ENCODE data around the gene SH3GL1.
A peak's percentile ranks its signal among the peaks of the same experiment; 100 is the strongest.

The SH3GL1 gene

DNA sequence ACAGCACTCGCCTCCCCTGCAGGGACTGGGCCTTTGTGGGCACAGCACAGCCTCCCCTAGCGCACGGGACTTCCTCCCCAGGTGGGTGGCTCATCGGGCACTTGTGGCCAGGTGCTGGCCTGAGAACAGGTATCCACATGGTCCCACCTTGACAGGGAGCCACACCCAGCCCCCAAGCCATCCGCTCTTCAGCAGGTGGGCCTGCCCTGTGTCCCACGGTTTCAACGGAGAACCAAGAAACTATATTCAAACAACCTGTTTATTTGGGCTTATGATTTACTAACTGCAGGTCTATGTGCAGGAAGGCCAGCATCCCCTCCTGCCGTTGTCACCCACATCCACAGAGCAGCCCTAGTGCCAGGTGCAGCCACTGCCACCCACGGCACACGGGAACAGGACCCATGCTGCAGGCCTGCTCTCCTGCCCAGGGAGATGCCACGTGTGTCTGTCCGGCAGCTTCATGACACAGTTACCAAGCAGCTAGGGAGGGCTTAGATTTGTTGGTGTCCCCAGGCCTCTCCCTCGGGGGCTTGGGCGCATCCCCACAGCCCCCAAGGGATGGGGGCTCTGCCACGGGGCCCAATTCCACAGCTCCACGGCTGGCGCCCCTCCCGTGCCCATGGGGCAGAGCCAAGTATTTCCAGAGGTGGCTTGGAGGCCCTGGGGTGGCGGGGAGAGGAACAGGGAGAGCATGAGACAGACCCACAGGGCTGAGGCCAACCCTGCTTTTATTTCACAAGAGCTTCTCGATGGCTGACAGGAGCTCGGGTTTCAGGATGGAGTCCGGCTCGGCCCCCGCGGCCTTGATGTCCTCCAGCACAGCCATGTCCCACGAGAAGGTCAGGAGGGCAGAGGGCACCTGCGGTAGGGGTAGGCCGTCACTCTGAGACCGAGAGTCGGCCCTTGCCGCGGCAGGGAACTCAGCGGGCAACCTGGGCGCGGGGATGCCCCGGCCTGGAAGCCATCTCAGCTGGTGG is 44.7 kb upstream of the SH3GL1 start:
- Histone ChIP-seq H3K27ac (peak overlapping the region; percentile 46), H3K4me3 (no peak overlapping the region), H3K9me3 (no peaks in the 10 kb centered on the region), H3K36me3 (peaks cover 100% of the 10 kb centered on the region), H3K27me3 (no peaks in the 10 kb centered on the region), H4K20me1 (peaks cover 79% of the 10 kb centered on the region), H3K4me1 (peaks cover 8% of the 10 kb centered on the region), H3K4me2 (no peak overlapping the region), H3K9ac (0 out of 2 replicates have a peak overlapping the region, but pooled peaks have one; percentile 29)
- no peak for TF ChIP-seq Cebpa-rat (IDR thresholded peaks at IDR 0.05)

GRCh38 chr19:4443966-4444764 is 43.8 kb upstream of the SH3GL1 start:
- Histone ChIP-seq H3K4me2 (no peak overlapping the region), H3K27me3 (no peaks in the 10 kb centered on the region), H3K9me3 (no peaks in the 10 kb centered on the region), H3K36me3 (peaks cover 100% of the 10 kb centered on the region), H3K27ac (no peak overlapping the region), H4K20me1 (peaks cover 87% of the 10 kb centered on the region), H3K4me3 (no peak overlapping the region), H3K9ac (0 out of 2 replicates have a peak overlapping the region, but pooled peaks have one; percentile 29), H3K4me1 (peaks cover 8% of the 10 kb centered on the region)
- no peak for TF ChIP-seq Cebpa-rat (IDR thresholded peaks at IDR 0.05)

DNA sequence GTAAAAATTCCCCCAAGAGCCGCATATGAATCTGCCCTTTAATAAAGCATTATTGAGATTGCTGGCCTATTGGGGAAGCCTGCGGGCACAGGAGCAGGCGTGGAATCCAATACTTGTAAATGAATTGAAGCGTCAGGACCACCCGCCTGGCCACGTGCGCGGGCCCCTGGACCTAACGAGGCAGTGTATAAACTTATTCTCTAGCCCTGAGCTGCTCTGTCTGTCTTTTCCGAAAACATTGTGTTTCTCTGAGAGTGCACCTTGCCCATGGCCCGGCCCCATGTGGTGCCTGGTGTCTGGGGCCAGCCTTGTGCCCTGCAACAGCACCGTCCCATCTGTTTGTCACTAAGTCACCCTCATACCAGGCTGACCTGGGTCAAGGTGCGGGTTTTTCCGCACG is 42.8 kb upstream of the SH3GL1 start:
- Histone ChIP-seq H3K4me3 (no peak overlapping the region), H3K36me3 (peaks cover 100% of the 10 kb centered on the region), H3K27me3 (no peaks in the 10 kb centered on the region), H4K20me1 (peaks cover 96% of the 10 kb centered on the region), H3K4me2 (no peak overlapping the region), H3K9me3 (no peaks in the 10 kb centered on the region), H3K9ac (no peak overlapping the region), H3K4me1 (peaks cover 8% of the 10 kb centered on the region), H3K27ac (no peak overlapping the region)
- no peak for TF ChIP-seq Cebpa-rat (IDR thresholded peaks at IDR 0.05)

GRCh38 chr19:4442819-4443146 is 42.4 kb upstream of the SH3GL1 start:
- H3K9ac ChIP-seq, result no peak overlapping the region
- H3K36me3 ChIP-seq, result peaks cover 99% of the 10 kb centered on the region
- H4K20me1 ChIP-seq, result peaks cover 94% of the 10 kb centered on the region
- no peak for TF ChIP-seq Cebpa-rat (IDR thresholded peaks at IDR 0.05)
- no peaks in the 10 kb centered on the region for H3K9me3 ChIP-seq
- H3K4me2 ChIP-seq, result no peak overlapping the region
- H3K4me1 ChIP-seq, result peaks cover 8% of the 10 kb centered on the region
- H3K27ac ChIP-seq, result no peak overlapping the region
- no peak overlapping the region for H3K4me3 ChIP-seq
- no peaks in the 10 kb centered on the region for H3K27me3 ChIP-seq

GRCh38 chr19:4441994-4442818 is 41.9 kb upstream of the SH3GL1 start:
- no peak overlapping the region for H3K4me3 ChIP-seq
- no peak for TF ChIP-seq Cebpa-rat (IDR thresholded peaks at IDR 0.05)
- H3K4me1 ChIP-seq, result peaks cover 8% of the 10 kb centered on the region
- H3K4me2 ChIP-seq, result no peak overlapping the region
- no peak overlapping the region for H3K27ac ChIP-seq
- H3K9me3 ChIP-seq, result no peaks in the 10 kb centered on the region
- no peak overlapping the region for H3K9ac ChIP-seq
- no peaks in the 10 kb centered on the region for H3K27me3 ChIP-seq
- H3K36me3 ChIP-seq, result peaks cover 98% of the 10 kb centered on the region
- peaks cover 91% of the 10 kb centered on the region for H4K20me1 ChIP-seq

GRCh38 chr19:4439243-4439642 is 38.9 kb upstream of the SH3GL1 start:
- H3K4me1 ChIP-seq, result no peaks in the 10 kb centered on the region
- peaks cover 87% of the 10 kb centered on the region for H4K20me1 ChIP-seq
- H3K27ac ChIP-seq, result no peak overlapping the region
- no peaks in the 10 kb centered on the region for H3K9me3 ChIP-seq
- H3K4me2 ChIP-seq, result no peak overlapping the region
- TF ChIP-seq Cebpa-rat (IDR thresholded peaks at IDR 0.05), result no peak
- no peaks in the 10 kb centered on the region for H3K27me3 ChIP-seq
- peaks cover 98% of the 10 kb centered on the region for H3K36me3 ChIP-seq
- H3K9ac ChIP-seq, result no peak overlapping the region
- no peak overlapping the region for H3K4me3 ChIP-seq

DNA sequence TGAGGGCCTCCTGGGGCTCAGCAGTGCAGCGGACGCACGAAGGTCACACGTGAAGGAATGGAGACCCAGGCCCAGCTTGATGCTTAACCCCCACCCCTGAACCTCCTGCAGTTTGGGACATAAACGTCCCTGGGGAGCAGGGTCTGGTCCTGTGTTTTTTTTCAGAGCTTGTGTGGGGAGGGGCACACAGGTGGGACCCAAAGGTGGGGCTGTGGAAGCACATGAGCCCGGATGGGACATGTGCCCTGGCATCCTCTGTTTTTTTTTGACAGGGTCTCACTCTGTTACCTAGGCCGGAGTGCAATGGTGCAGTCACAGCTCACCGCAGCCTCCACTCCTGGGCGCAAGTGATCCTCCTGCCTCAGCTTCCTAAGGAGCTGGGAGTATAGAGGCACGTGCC is 36.8 kb upstream of the SH3GL1 start:
- H3K4me2 ChIP-seq, result no peak overlapping the region
- H4K20me1 ChIP-seq, result peaks cover 78% of the 10 kb centered on the region
- H3K4me1 ChIP-seq, result peaks cover 2% of the 10 kb centered on the region; the same call in 1 of the 2 replicates
- no peak overlapping the region for H3K9ac ChIP-seq
- H3K9me3 ChIP-seq, result no peaks in the 10 kb centered on the region
- no peaks in the 10 kb centered on the region for H3K27me3 ChIP-seq
- TF ChIP-seq Cebpa-rat (IDR thresholded peaks at IDR 0.05), result no peak
- no peak overlapping the region for H3K4me3 ChIP-seq
- peaks cover 98% of the 10 kb centered on the region for H3K36me3 ChIP-seq
- no peak overlapping the region for H3K27ac ChIP-seq

DNA sequence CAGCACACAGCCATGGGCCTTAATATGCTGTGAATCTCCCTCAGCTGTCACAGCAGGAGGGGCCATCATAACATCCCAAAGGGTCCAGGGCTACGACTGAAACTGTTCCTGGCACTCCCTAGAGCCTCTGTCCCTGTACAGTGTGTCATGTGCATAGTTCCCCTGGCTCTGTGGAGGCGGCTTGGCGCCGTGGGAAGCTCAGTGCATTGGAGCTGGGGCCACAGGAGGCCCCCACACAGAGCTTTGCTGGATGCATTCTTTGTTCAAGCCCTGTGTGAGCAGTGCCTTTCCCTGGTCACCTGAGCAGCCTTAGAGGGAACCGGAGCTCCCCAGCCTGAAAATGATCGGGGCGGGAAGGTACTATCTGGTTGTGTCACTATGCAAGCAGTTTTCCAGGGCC is 35.9 kb upstream of the SH3GL1 start:
- Histone ChIP-seq H3K27me3 (no peaks in the 10 kb centered on the region), H3K27ac (no peak overlapping the region), H3K4me3 (no peak overlapping the region), H3K4me2 (no peak overlapping the region), H3K9ac (no peak overlapping the region), H3K9me3 (no peaks in the 10 kb centered on the region), H4K20me1 (peaks cover 74% of the 10 kb centered on the region), H3K4me1 (peaks cover 8% of the 10 kb centered on the region; the same call in 1 of the 2 replicates), H3K36me3 (peaks cover 98% of the 10 kb centered on the region)
- no peak for TF ChIP-seq Cebpa-rat (IDR thresholded peaks at IDR 0.05)

GRCh38 chr19:4434391-4434790 is 34.0 kb upstream of the SH3GL1 start:
- no peaks in the 10 kb centered on the region for H3K27me3 ChIP-seq
- peaks cover 98% of the 10 kb centered on the region for H3K36me3 ChIP-seq
- H3K9ac ChIP-seq, result no peak overlapping the region
- no peak overlapping the region for H3K4me2 ChIP-seq
- no peak overlapping the region for H3K27ac ChIP-seq
- H4K20me1 ChIP-seq, result peaks cover 56% of the 10 kb centered on the region
- TF ChIP-seq Cebpa-rat (IDR thresholded peaks at IDR 0.05), result no peak
- no peak overlapping the region for H3K4me3 ChIP-seq
- H3K4me1 ChIP-seq, result peaks cover 8% of the 10 kb centered on the region; the same call in 1 of the 2 replicates
- no peaks in the 10 kb centered on the region for H3K9me3 ChIP-seq

Data from BLaER1 (cell line).